Measurements from ENCODE around the gene CNTN4. TPM values are rescaled to one million over a fixed set of nuclear protein-coding genes. Genes with fewer than 3 reads are reported as not detected.

Gene CNTN4
- total RNA-seq, 2 donors from 2014 or later: 13.0 to 50.1 TPM

GRCh38 chr3:2711081-2711480 lies 612.4 kb downstream of the CNTN4 start:
- Histone ChIP-seq H3K4me1 (no peaks in the 10 kb centered on the region), H3K27ac (no peak overlapping the region), H3K36me3 (replicated peaks in 1 of 2; ENCODE audit: insufficient read depth in 1 of 2, low read depth in 2 of 2) (no peaks in the 10 kb centered on the region), H3K4me3 (no peak overlapping the region), H3K9me3 (no peaks in the 10 kb centered on the region), H3K27me3 (no peaks in the 10 kb centered on the region)
- TF ChIP-seq, protein P1, sequence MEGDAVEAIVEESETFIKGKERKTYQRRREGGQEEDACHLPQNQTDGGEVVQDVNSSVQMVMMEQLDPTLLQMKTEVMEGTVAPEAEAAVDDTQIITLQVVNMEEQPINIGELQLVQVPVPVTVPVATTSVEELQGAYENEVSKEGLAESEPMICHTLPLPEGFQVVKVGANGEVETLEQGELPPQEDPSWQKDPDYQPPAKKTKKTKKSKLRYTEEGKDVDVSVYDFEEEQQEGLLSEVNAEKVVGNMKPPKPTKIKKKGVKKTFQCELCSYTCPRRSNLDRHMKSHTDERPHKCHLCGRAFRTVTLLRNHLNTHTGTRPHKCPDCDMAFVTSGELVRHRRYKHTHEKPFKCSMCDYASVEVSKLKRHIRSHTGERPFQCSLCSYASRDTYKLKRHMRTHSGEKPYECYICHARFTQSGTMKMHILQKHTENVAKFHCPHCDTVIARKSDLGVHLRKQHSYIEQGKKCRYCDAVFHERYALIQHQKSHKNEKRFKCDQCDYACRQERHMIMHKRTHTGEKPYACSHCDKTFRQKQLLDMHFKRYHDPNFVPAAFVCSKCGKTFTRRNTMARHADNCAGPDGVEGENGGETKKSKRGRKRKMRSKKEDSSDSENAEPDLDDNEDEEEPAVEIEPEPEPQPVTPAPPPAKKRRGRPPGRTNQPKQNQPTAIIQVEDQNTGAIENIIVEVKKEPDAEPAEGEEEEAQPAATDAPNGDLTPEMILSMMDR (IDR thresholded peaks at IDR 0.05): no peak
- no peak for TF ChIP-seq POLR2A (IDR thresholded peaks at IDR 0.05)
- ATAC-seq (no peak), DNase-seq (no peak)
- WGBS, 2 donors: 61 to 71% methylated on average over 3 of the region's 3 CpGs
- intact Hi-C loops (cut with DNase I): no loop called here

- Histone ChIP-seq H3K36me3 (replicated peaks in 1 of 2; ENCODE audit: insufficient read depth in 1 of 2, low read depth in 2 of 2) (no peaks in the 10 kb centered on the region), H3K4me3 (no peak overlapping the region), H3K4me1 (no peaks in the 10 kb centered on the region), H3K9me3 (no peaks in the 10 kb centered on the region), H3K27me3 (no peaks in the 10 kb centered on the region), H3K27ac (no peak overlapping the region)
- TF ChIP-seq, protein P1 (IDR thresholded peaks at IDR 0.05): peak in 4 of 7 experiments; percentile 5 to 19 (median 16)
- TF ChIP-seq POLR2A (IDR thresholded peaks at IDR 0.05): no peak
- WGBS, 2 donors: 43 to 62% methylated on average over 1 of the region's 1 CpG
- ATAC-seq (no peak), DNase-seq (no peak)
- intact Hi-C loops (cut with DNase I): no loop called here
Measured at GRCh38 chr3:2713923-2714322, 615.3 kb downstream of the CNTN4 start.

- WGBS, 2 donors: 49 to 55% methylated on average over 5 of the region's 5 CpGs
- Histone ChIP-seq H3K36me3 (replicated peaks in 1 of 2; ENCODE audit: insufficient read depth in 1 of 2, low read depth in 2 of 2) (no peaks in the 10 kb centered on the region), H3K9me3 (no peaks in the 10 kb centered on the region), H3K4me3 (no peak overlapping the region), H3K27me3 (no peaks in the 10 kb centered on the region), H3K27ac (no peak overlapping the region), H3K4me1 (no peaks in the 10 kb centered on the region)
- DNase-seq (no peak), ATAC-seq (no peak)
- intact Hi-C loops (cut with DNase I): no loop called here
- no peak for TF ChIP-seq POLR2A (IDR thresholded peaks at IDR 0.05)
- TF ChIP-seq, protein P1 (IDR thresholded peaks at IDR 0.05): no peak
Measured at GRCh38 chr3:2714834-2715233, 616.2 kb downstream of the CNTN4 start.

DNA sequence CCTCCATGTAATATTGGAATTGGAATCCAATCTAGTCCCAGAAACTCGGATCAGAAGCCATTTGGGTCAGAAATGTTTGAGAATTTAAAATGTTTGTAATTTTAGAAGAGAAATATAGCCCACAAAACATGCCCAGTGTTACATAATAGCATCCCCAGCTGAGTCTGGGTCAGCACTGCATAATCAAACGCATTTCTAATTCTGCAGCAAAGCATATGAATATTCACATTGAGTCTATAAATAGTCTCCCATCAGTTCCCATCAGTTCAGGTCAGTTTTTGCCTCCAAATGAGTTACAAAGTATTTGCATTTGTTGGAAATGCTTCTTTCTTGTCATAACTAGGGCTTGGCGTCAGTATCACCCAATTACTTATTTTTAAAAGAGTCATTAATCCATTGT lies 628.4 kb downstream of the CNTN4 start:
- H3K4me3 ChIP-seq: no peak overlapping the region
- no peak overlapping the region for H3K27ac ChIP-seq
- H3K36me3 ChIP-seq (replicated peaks in 1 of 2; ENCODE audit: insufficient read depth in 1 of 2, low read depth in 2 of 2): no peaks in the 10 kb centered on the region
- WGBS, 2 donors: 39 to 42% methylated on average over 3 of the region's 3 CpGs
- intact Hi-C loops (cut with DNase I): no loop called here
- peaks cover 7% of the 10 kb centered on the region for H3K4me1 ChIP-seq
- DNase-seq (no peak), ATAC-seq (no peak)
- TF ChIP-seq, protein P1 (IDR thresholded peaks at IDR 0.05): no peak
- no peak for TF ChIP-seq POLR2A (IDR thresholded peaks at IDR 0.05)
- no peaks in the 10 kb centered on the region for H3K27me3 ChIP-seq
- no peaks in the 10 kb centered on the region for H3K9me3 ChIP-seq

DNA sequence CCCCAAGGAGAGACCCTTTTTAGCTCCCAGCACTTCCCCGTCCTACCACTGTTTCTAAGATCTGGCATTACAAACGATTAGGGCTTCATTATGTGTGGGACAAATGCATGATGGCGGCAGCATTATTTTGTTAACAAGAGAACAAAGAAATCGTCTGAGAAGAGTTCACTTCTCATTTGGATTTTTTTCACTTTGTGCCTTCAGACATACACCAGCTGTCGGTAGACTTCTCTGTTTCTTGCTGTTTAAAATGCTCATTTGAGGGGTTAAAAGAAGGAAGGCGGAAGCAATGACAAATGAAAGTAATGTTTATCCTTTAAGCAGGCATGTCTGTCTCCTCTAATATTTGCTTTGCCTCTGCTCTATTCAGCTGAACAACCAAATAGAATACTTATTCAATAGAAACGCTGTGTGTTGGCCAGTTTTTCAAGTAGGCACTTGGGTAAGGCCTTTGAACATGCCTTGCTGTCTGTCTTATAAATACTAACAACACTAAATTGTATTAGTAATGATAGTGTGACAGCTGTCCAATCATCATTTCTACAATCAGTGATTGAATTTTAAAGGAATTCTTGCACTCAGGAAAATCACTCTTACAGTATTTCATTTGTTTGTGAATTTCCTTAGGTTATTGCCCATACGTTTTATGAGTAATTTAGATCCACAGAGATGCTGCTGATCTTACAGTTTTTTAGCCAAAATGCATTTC lies 629.1 kb downstream of the CNTN4 start:
- H3K36me3 ChIP-seq (replicated peaks in 1 of 2; ENCODE audit: insufficient read depth in 1 of 2, low read depth in 2 of 2): no peaks in the 10 kb centered on the region
- H3K4me3 ChIP-seq: no peak overlapping the region
- no peaks in the 10 kb centered on the region for H3K27me3 ChIP-seq
- H3K9me3 ChIP-seq: no peaks in the 10 kb centered on the region
- ATAC-seq (no peak), DNase-seq (no peak)
- TF ChIP-seq POLR2A (IDR thresholded peaks at IDR 0.05): no peak
- TF ChIP-seq, protein P1 (IDR thresholded peaks at IDR 0.05): no peak
- peaks cover 10% of the 10 kb centered on the region for H3K4me1 ChIP-seq
- H3K27ac ChIP-seq: no peak overlapping the region
- 30 to 36% methylated on average over 8 of the region's 8 CpGs for WGBS, 2 donors
- intact Hi-C loops (cut with DNase I): no loop called here

Data from body of pancreas (tissue), 4 donors.